GM18868 (cell line): ENCODE measurements around the gene KLHL12.

ENCODE experiments used
- ATAC-seq: cut with Tn5 transposase; IDR thresholded peaks from one replicate; pipeline ENCODE4 v1.9.1; 2021; ENCODE audit warnings: mild to moderate bottlenecking, moderate library complexity; ENCODE audit not compliant: unreplicated experiment

Gene KLHL12

GRCh38 chr1:202926581-202927491 lies at the start of gene KLHL12:
TSS of gene KLHL12 (minus strand) at chr1:202927234. CDS start at chr1:202925162, 2,072 bp downstream.
- ATAC-seq = peak; percentile 88

GRCh38 chr1:202976633-202977032 lies 49.6 kb upstream of the KLHL12 start:
- ATAC-seq = no peak

GRCh38 chr1:202974856-202975255 lies 47.8 kb upstream of the KLHL12 start:
- ATAC-seq = no peak

GRCh38 chr1:202972046-202972445 lies 45.0 kb upstream of the KLHL12 start:
- ATAC-seq = no peak

- ATAC-seq = peak; percentile 69
Observed at GRCh38 chr1:202968895-202969295, 41.9 kb upstream of the KLHL12 start.

GRCh38 chr1:202968351-202968750 lies 41.3 kb upstream of the KLHL12 start:
- ATAC-seq = no peak

- ATAC-seq = no peak
Observed at GRCh38 chr1:202967684-202968281, 40.7 kb upstream of the KLHL12 start.

GRCh38 chr1:202966006-202966898 lies 39.2 kb upstream of the KLHL12 start:
- no peak for ATAC-seq

- no peak for ATAC-seq
Observed at GRCh38 chr1:202965422-202965821, 38.4 kb upstream of the KLHL12 start.

- no peak for ATAC-seq
Observed at GRCh38 chr1:202964791-202965410, 37.9 kb upstream of the KLHL12 start.

- no peak for ATAC-seq
Observed at GRCh38 chr1:202961220-202961880, 34.3 kb upstream of the KLHL12 start.

- no peak for ATAC-seq
Observed at GRCh38 chr1:202959276-202959620, 32.2 kb upstream of the KLHL12 start.

- no peak for ATAC-seq
Observed at GRCh38 chr1:202958544-202959275, 31.7 kb upstream of the KLHL12 start.

GRCh38 chr1:202957733-202958543 lies 30.9 kb upstream of the KLHL12 start, which contains the start of gene ADIPOR1:
TSS of gene ADIPOR1 (minus strand) at chr1:202958312. CDS start at chr1:202951070, 7,242 bp downstream.
- peak; percentile 98 for ATAC-seq

GRCh38 chr1:202956969-202957368 lies 29.9 kb upstream of the KLHL12 start:
- ATAC-seq = no peak

GRCh38 chr1:202954057-202954745 lies 27.2 kb upstream of the KLHL12 start:
- no peak for ATAC-seq

- ATAC-seq = no peak
Observed at GRCh38 chr1:202953392-202953791, 26.4 kb upstream of the KLHL12 start.

- no peak for ATAC-seq
Observed at GRCh38 chr1:202952818-202953217, 25.8 kb upstream of the KLHL12 start.
